Activated CD4-positive, CD25-positive, alpha-beta regulatory T cell (primary cell): ENCODE results near the gene NOTCH4.
"Not testable (repeated sequence)": the region's sequence is repeated elsewhere in the genome, so short reads cannot be mapped to it uniquely, and the experiment has no call there.

Experiments
- DNase-seq, 4 experiments: peaks; one replicate each; lab custom pipeline; 2025; lab: John Stamatoyannopoulos, UW

Gene NOTCH4

DNA sequence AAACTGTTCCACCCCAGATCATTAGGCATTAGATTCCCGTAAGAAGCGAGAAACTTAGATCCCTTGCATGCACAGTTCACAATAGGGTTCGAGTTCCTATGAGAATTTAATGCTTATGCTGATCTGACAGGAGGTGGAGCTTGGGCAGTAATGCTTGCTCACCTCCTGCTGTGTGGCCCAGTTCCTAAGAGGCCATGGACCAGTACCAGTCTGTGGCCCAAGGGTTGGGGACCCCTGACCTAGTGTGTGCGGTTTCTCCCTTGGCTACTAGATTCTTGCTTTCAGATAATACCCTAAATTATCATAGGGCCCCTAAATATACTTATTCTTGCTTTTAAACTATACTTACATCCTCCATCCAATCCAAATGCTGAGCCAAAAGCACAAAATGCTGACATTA, 29.5 kb downstream of the NOTCH4 start:
- no peak for DNase-seq

- not testable (repeated sequence) for DNase-seq
Measured at GRCh38 chr6:32193096-32193495, 30.8 kb downstream of the NOTCH4 start.

- peak in 2 of 4 experiments; percentile 35 to 36 for DNase-seq
Measured at GRCh38 chr6:32192608-32193039, 31.2 kb downstream of the NOTCH4 start, which contains the start of gene GPSM3. Gene GPSM3 (minus strand): TSS chr6:32192643. CDS start chr6:32192513, 130 bp downstream.

DNA sequence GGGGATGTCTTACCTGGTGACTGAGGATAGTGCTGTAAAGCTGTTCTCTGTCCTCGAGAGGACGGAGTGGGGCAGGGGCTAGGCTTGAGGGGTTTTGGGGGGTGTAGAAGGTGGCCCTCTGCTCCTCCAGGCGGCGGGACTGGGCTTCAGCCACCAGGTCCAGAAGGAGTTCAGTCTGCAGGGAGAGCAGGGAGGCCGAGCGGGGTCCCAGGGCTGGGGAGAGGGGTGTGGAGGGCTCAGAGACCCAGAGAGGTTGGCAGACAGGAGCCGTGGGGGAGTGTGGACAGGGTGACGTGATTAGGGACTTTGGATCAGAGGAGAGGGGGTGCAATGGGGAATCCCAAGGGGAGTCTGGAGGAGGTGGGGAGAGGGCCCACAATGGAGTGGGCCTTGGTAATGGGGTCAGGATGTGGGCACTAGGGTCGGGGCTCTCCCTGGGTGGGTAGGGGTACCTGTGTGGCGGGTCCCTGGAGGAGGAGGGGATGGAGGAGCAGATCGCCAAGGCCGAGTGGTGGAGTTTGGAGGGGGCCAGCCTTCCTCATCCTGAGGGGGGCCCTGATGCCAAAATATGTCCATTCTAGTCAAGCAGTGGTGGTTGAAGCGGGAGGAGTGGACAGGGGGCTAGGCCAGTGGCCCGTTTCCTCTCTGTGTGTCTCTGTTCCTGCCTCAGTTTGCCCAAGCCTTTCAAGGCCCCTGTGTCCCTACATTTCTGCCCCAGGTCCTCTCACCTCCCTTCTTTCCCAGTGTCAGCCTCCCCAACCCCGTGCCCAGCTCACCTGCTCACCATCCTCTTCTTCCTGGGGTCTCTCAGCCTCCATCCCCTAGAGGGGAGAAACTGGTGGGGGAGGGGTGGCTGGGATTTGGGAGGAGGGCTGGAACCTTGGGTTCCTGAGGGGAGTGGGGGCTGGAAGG, 31.9 kb downstream of the NOTCH4 start:
- no peak for DNase-seq

GRCh38 chr6:32190911-32191677, 32.8 kb downstream of the NOTCH4 start:
- no peak for DNase-seq

- peak; percentile 56 to 69 (median 62) for DNase-seq
Measured at GRCh38 chr6:32190054-32190851, 33.6 kb downstream of the NOTCH4 start, which contains the start of gene PBX2. Gene PBX2 (minus strand): TSS chr6:32190202. CDS start chr6:32189915, 287 bp downstream.

- no peak for DNase-seq
Measured at GRCh38 chr6:32189742-32190053, 34.2 kb downstream of the NOTCH4 start.

GRCh38 chr6:32189069-32189741, 34.7 kb downstream of the NOTCH4 start:
- no peak for DNase-seq

DNA sequence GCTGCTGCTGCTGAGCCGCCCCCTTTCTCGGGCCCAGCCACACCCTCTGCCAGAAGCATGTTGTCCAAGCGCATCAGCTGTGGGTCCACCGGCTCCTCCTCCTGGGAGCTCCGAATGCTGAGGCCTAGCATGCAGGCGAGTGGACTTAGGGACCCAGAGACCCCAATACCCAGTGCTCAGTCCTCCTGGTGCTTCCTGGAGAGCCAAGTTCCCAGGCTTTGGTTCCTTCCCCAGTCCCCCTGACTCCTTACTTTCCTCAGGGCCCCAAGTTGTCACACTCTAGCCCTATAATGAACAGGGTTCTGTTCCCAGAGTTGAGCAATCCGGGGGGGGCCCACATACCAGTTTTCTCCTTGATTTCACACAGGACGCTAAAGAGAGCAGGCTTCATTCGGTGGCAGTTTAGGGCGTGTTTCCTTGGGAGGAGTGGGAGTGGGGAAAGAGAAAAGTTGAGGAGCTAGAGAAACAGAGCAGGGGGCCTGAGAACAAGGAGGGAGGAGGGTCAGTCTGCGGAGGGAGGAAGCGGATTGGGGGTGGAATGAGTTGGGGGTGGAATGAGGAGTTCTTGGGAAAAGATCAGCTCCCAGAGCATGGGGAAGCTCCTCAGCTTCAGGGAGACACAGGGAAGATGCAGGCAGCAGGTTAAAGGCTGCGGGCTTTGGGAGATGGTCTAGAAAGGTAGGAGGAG, 35.3 kb downstream of the NOTCH4 start:
- no peak for DNase-seq

DNA sequence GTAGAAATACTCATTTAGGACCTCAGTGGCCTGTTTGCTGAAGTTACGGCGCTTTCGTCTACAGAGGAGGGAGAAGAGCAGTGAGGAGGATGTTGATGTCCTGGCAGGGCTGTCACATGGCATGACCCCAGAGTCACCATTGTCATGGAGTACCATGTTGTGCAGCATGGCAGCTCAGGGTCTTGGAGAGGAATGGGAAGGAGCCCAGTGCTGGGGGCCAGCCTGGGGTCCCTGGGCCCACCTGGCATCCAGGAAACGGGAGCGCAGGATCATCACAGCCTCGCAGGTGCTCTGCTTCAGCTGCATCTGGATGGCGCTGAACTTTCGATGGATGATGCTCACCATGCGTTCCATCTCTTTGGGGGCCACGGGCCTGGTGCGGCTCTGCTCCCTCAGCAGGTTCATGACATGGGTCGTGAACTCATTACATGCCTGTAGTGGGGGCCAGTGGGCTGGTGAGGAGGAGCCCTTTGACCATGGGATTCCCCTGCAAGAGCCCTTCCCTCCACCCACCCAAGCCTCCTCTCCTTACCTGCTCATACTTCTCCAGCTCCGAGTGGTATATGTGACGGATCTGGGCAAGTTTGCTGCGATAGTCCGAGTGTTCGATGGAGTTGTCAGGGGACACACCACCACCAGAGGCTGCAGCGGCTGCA, 36.0 kb downstream of the NOTCH4 start:
- DNase-seq = not testable (repeated sequence)

DNA sequence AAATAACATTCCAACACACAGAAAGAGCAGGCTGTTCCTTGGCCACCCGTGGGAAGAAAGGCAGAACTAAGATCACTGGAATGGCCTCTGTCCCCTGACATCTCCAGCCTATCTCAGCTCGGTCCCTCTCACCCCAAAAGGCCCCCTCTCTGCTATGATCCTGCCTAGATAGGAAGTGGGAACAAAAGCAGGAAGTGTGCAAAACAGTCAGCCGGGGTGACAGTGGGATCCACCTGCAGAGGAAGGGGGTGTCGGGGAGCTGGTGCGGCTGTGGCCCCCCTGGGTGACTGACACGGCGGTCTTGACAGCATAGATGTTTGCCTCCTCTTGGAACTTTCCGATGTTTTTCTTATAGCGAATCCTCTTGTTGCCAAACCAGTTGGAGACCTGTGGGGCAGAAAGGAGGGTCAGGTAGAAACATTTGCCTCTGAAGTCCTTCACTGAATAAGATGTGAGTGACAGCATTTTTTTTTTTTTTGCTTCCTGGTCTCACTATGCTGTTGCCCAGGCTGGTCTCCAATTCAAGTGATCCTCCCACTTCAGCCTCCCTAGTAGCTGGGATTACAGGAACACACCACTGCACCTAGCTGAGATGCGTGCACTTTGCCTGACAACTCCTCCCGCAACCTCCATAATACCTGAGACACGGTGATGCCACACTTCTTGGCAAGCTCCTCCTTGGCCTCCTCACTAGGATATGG, 36.7 kb downstream of the NOTCH4 start:
- no peak for DNase-seq

DNA sequence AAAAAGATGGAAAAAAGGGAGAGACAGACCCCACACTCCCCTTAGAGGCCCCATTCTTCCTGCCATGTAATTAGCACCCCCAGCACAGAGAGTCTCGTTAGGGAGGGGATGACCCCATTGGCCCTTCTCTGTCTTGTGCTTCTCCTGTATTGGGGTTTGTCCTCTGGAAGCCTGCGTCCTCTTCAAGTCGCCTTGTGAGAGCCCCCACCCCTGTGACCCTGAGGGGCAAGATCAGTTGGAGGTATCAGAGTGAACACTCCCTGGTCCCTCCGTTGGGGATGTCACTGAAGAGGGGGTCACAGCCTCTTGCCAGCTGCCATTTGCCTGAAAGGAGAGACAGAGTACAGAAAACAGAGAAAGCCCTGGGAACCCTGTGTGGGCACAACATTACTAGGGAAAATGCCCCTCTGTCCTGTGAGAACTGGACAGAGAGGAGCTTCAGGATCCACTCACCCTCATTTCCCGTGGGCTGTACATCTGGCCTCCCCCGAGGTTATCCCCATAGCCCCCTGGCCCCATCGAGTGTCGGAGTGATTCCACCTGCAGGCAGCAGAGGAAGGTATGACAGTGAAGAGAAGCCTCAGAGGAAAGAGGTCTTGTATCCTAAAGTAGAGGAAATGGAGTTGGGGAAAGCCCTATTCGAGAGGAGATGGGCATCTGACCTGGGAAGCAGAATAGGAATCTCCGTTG, 37.6 kb downstream of the NOTCH4 start:
- DNase-seq = not testable (repeated sequence)

- DNase-seq = peak in 2 of 4 experiments; percentile 14 to 26
Measured at GRCh38 chr6:32185681-32186131, 38.2 kb downstream of the NOTCH4 start.

DNA sequence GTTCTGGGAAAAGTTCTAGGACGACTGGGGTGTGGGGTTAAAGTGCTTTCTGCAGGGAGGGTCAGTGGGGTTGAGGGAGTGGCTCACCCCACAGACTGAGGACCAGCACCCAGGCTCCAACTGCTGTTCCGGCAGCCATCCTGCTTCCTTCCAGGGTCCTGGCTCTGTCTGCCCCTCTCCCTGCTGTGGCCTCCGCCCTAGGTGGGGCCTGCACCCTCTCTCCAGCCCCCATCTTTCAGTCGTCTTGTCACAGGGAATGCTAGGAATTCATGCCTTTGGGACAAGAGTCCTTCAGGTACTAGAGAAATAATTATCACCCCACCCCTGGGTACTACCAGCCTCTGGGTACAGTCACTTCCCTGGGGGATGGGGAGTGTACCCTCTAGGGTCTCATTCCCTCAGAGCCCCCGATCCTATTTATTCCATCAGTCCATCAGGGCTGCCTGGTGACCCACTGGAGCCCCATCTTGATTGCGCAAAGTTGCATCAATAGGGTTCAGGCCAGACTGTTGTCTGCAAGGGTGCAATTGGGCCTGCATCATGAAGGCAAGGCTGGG, 39.7 kb downstream of the NOTCH4 start, which contains the start of gene AGER:
Gene AGER (minus strand): TSS at position 170 of the 557 bp plus-strand sequence. CDS start 31 bp downstream, at position 139.
- DNase-seq = no peak

GRCh38 chr6:32183483-32184083, 40.3 kb downstream of the NOTCH4 start:
- DNase-seq = no peak

GRCh38 chr6:32183030-32183429, 40.8 kb downstream of the NOTCH4 start:
- no peak for DNase-seq

DNA sequence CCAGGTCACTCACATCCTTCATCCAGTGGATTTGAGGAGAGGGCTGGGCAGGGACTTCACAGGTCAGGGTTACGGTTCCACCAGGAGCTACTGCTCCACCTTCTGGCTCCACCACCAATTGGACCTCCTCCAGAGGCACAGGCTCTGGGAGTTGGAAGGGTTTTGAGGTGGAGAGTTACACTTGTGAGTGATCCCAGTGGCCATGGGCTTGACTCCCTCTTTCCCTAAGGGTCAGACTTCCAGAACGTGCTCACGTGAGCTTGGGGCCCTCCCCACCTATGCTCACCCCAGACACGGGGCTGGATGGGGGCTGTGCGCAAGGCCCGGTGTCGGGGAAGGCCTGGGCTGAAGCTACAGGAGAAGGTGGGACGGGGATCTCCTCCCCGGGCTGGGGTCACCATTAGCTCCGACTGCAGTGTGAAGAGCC, 41.3 kb downstream of the NOTCH4 start:
- DNase-seq = no peak
